AG20443 (cell line): Measurements from ENCODE around the gene DHDH.
"Not testable (repeated sequence)": the region's sequence is repeated elsewhere in the genome, so short reads cannot be mapped to it uniquely, and the experiment has no call there.

Experiments used
- DNase-seq: peaks from one replicate; pipeline ENCODE4 v3.0.0; 2012; ENCODE audit warnings: low spot score, mixed read lengths

The DHDH gene

GRCh38 chr19:48915757-48916156 lies 17.7 kb upstream of the DHDH start:
- DNase-seq = no peak

GRCh38 chr19:48918071-48918470 lies 15.4 kb upstream of the DHDH start:
- no peak for DNase-seq

- DNase-seq = peak; percentile 49
Measured at GRCh38 chr19:48918801-48919247, 14.7 kb upstream of the DHDH start.

- DNase-seq = not testable (repeated sequence)
Measured at GRCh38 chr19:48919271-48919670, 14.2 kb upstream of the DHDH start.

- DNase-seq = no peak
Measured at GRCh38 chr19:48920949-48921348, 12.6 kb upstream of the DHDH start.

GRCh38 chr19:48921721-48922500 lies 11.6 kb upstream of the DHDH start:
- no peak for DNase-seq

- DNase-seq = no peak
Measured at GRCh38 chr19:48922548-48923490, 10.7 kb upstream of the DHDH start.

GRCh38 chr19:48925240-48925843 lies 8.2 kb upstream of the DHDH start:
- no peak for DNase-seq

- DNase-seq = not testable (repeated sequence)
Measured at GRCh38 chr19:48925890-48926289, 7.6 kb upstream of the DHDH start.

- DNase-seq = peak; percentile 84
Measured at GRCh38 chr19:48926909-48927308, 6.6 kb upstream of the DHDH start.

GRCh38 chr19:48927692-48928091 lies 5.8 kb upstream of the DHDH start:
- not testable (repeated sequence) for DNase-seq

GRCh38 chr19:48928164-48929025 lies 5.1 kb upstream of the DHDH start:
- no peak for DNase-seq

GRCh38 chr19:48934837-48935236 lies 1.3 kb downstream of the DHDH start:
- no peak for DNase-seq

GRCh38 chr19:48935864-48936263 lies 2.4 kb downstream of the DHDH start:
- DNase-seq = no peak

GRCh38 chr19:48938256-48938655 lies 4.8 kb downstream of the DHDH start:
- DNase-seq = no peak

- DNase-seq = no peak
Measured at GRCh38 chr19:48940902-48941301, 7.4 kb downstream of the DHDH start.

- DNase-seq = no peak
Measured at GRCh38 chr19:48943081-48943480, 9.6 kb downstream of the DHDH start.

GRCh38 chr19:48945415-48945814 lies 11.9 kb downstream of the DHDH start:
- DNase-seq = no peak

- no peak for DNase-seq
Measured at GRCh38 chr19:48945817-48946216, 12.3 kb downstream of the DHDH start.

- DNase-seq = no peak
Measured at GRCh38 chr19:48946463-48947257, 13.2 kb downstream of the DHDH start.

GRCh38 chr19:48947258-48947542 lies 13.7 kb downstream of the DHDH start:
- DNase-seq = no peak
